ENCODE data around the gene AREL1.

AREL1 gene

DNA sequence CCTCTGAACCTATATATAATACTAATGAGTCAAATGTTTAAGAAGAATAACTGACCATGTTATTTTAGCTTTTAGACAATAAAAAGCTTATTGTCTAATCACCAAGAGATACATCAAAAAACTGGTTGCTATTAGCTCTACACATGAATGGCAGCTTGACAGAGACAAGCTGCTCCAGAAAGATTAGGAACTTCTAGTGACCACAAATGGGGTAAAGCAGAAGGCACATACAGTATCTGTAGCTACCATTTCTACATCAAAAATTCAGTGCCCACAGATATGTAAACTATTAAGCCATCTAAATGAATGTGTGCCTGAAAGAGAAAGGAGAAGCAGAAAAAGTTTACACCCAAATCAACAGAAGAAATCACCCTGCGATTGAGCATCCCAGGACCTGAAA, 2.4 kb downstream of the AREL1 start:
- no peaks in the 10 kb centered on the region for H3K27me3 ChIP-seq (ENCODE audit: insufficient read depth, low read length, poor library complexity, severe bottlenecking)
- peak overlapping the region; percentile 31 for H3K9ac ChIP-seq (ENCODE audit: low read depth, low read length, poor library complexity, severe bottlenecking)
- H3F3A ChIP-seq (ENCODE audit: low read depth) = no peaks in the 10 kb centered on the region
- peaks cover 45% of the 10 kb centered on the region for H3K4me1 ChIP-seq (ENCODE audit: insufficient read depth, low read length, poor library complexity, severe bottlenecking)
- H4K20me1 ChIP-seq (ENCODE audit: insufficient read depth, low read length, poor library complexity, severe bottlenecking) = peaks cover 21% of the 10 kb centered on the region
- TF ChIP-seq EZH2phosphoT487 (IDR thresholded peaks at IDR 0.05; ENCODE audit: borderline replicate concordance) = no peak
- TF ChIP-seq, protein P1, sequence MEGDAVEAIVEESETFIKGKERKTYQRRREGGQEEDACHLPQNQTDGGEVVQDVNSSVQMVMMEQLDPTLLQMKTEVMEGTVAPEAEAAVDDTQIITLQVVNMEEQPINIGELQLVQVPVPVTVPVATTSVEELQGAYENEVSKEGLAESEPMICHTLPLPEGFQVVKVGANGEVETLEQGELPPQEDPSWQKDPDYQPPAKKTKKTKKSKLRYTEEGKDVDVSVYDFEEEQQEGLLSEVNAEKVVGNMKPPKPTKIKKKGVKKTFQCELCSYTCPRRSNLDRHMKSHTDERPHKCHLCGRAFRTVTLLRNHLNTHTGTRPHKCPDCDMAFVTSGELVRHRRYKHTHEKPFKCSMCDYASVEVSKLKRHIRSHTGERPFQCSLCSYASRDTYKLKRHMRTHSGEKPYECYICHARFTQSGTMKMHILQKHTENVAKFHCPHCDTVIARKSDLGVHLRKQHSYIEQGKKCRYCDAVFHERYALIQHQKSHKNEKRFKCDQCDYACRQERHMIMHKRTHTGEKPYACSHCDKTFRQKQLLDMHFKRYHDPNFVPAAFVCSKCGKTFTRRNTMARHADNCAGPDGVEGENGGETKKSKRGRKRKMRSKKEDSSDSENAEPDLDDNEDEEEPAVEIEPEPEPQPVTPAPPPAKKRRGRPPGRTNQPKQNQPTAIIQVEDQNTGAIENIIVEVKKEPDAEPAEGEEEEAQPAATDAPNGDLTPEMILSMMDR (conservative IDR thresholded peaks at IDR 0.05; ENCODE audit: low read length) = no peak
- peaks cover 92% of the 10 kb centered on the region for H3K79me2 ChIP-seq (ENCODE audit: insufficient read depth, low read length)
- H3K36me3 ChIP-seq (ENCODE audit: insufficient read depth, low read length) = peaks cover 3% of the 10 kb centered on the region; the same call in 1 of the 2 replicates
- peak overlapping the region; percentile 84 for H3K4me2 ChIP-seq (ENCODE audit: low read depth, low read length, poor library complexity, severe bottlenecking)
- no peaks in the 10 kb centered on the region for H3K9me3 ChIP-seq (ENCODE audit: insufficient read depth, low read depth, low read length)
- no peak overlapping the region for H2AFZ ChIP-seq (ENCODE audit: low read length)
- H3K4me3 ChIP-seq (ENCODE audit: low read length, poor library complexity, severe bottlenecking) = peak overlapping the region; percentile 59
- no peaks in the 10 kb centered on the region for H3K9me2 ChIP-seq (replicated peaks; ENCODE audit: low read depth, low read length)

DNA sequence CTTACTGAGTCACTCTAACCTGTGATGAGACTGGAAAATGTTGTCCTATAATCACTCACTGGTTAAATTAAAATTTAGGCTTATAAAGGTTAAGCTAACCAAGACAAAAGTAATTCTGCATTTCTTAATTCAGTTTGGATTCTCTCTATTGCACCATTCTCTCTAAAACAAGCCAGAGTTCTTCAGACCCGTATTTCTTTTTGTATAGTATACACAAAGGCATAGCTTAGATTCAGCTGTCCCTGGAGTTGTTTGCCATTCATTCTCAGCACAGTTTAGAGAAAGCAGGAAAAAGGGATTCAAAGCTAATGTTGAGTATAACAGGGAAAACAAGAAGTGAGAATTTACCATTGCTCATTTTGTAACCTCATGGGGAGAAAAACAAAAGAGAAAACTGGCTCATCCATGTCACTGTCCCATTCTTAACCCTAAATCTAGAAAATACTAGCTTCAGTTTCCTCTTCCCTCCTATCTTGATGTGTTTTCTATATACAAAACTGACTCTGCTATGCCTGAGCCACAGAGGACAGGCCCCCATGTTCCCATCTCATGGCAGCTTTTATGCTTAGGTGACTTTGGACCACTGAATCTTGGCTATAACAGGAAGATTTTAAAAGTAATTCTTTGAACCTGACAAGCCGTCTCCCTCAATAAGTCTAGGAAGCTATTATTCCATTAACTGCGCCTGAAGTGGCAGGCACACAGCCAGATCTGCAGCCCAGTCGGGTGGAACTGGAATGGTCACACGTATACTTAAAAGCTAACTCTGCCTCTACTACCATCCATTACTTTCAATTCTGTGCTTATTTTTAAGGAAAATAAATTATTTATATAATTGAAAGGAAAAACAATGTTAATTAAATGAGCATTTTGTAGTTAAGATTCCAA, 7.0 kb downstream of the AREL1 start:
- H4K20me1 ChIP-seq (ENCODE audit: insufficient read depth, low read length, poor library complexity, severe bottlenecking) = peaks cover 21% of the 10 kb centered on the region
- peaks cover 6% of the 10 kb centered on the region; the same call in 1 of the 2 replicates for H3K9me3 ChIP-seq (ENCODE audit: insufficient read depth, low read depth, low read length)
- peaks cover 3% of the 10 kb centered on the region; the same call in 1 of the 2 replicates for H3K36me3 ChIP-seq (ENCODE audit: insufficient read depth, low read length)
- no peaks in the 10 kb centered on the region for H3K27me3 ChIP-seq (ENCODE audit: insufficient read depth, low read length, poor library complexity, severe bottlenecking)
- no peaks in the 10 kb centered on the region for H3K9me2 ChIP-seq (replicated peaks; ENCODE audit: low read depth, low read length)
- H3K4me3 ChIP-seq (ENCODE audit: low read length, poor library complexity, severe bottlenecking) = no peak overlapping the region
- TF ChIP-seq EZH2phosphoT487 (IDR thresholded peaks at IDR 0.05; ENCODE audit: borderline replicate concordance) = no peak
- TF ChIP-seq, protein P1 (conservative IDR thresholded peaks at IDR 0.05; ENCODE audit: low read length) = no peak
- no peak overlapping the region for H2AFZ ChIP-seq (ENCODE audit: low read length)
- no peak overlapping the region for H3K9ac ChIP-seq (ENCODE audit: low read depth, low read length, poor library complexity, severe bottlenecking)
- peaks cover 85% of the 10 kb centered on the region for H3K79me2 ChIP-seq (ENCODE audit: insufficient read depth, low read length)
- H3K4me1 ChIP-seq (ENCODE audit: insufficient read depth, low read length, poor library complexity, severe bottlenecking) = peaks cover 23% of the 10 kb centered on the region
- peak overlapping the region; percentile 5 for H3K4me2 ChIP-seq (ENCODE audit: low read depth, low read length, poor library complexity, severe bottlenecking)
- H3F3A ChIP-seq (ENCODE audit: low read depth) = no peaks in the 10 kb centered on the region

DNA sequence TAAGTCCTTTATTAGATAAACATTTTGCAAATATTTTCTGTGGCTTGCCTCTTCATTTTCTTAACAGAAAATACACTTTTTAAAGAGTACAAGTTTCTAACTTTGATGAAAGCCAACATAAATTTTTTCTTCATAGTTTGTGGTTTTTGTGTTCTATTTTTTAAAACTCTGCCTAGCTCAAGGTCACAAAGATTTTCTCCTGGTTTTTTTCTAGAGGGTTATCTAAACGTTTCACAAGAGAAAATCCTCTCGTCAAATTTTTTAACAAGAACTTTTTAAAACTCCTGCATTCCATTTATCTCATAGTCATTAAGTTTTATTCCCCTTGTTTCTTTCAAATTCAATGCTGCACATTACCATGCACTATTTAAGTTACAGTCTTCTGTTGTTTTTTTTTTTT, 8.2 kb downstream of the AREL1 start:
- H3K9ac ChIP-seq (ENCODE audit: low read depth, low read length, poor library complexity, severe bottlenecking) = no peak overlapping the region
- TF ChIP-seq EZH2phosphoT487 (IDR thresholded peaks at IDR 0.05; ENCODE audit: borderline replicate concordance) = no peak
- TF ChIP-seq, protein P1 (conservative IDR thresholded peaks at IDR 0.05; ENCODE audit: low read length) = no peak
- peaks cover 84% of the 10 kb centered on the region for H3K79me2 ChIP-seq (ENCODE audit: insufficient read depth, low read length)
- no peak overlapping the region for H2AFZ ChIP-seq (ENCODE audit: low read length)
- H3K9me2 ChIP-seq (replicated peaks; ENCODE audit: low read depth, low read length) = no peaks in the 10 kb centered on the region
- H3K4me3 ChIP-seq (ENCODE audit: low read length, poor library complexity, severe bottlenecking) = no peak overlapping the region
- H3K4me2 ChIP-seq (ENCODE audit: low read depth, low read length, poor library complexity, severe bottlenecking) = no peak overlapping the region
- peaks cover 13% of the 10 kb centered on the region for H4K20me1 ChIP-seq (ENCODE audit: insufficient read depth, low read length, poor library complexity, severe bottlenecking)
- H3K9me3 ChIP-seq (ENCODE audit: insufficient read depth, low read depth, low read length) = peaks cover 6% of the 10 kb centered on the region; the same call in 1 of the 2 replicates
- peaks cover 15% of the 10 kb centered on the region for H3K4me1 ChIP-seq (ENCODE audit: insufficient read depth, low read length, poor library complexity, severe bottlenecking)
- H3K36me3 ChIP-seq (ENCODE audit: insufficient read depth, low read length) = peaks cover 3% of the 10 kb centered on the region; the same call in 1 of the 2 replicates
- no peaks in the 10 kb centered on the region for H3F3A ChIP-seq (ENCODE audit: low read depth)
- H3K27me3 ChIP-seq (ENCODE audit: insufficient read depth, low read length, poor library complexity, severe bottlenecking) = no peaks in the 10 kb centered on the region
